HG02840 (cell line): ENCODE measurements around the gene BEX4.
"Not testable (repeated sequence)": the region's sequence is repeated elsewhere in the genome, so short reads cannot be mapped to it uniquely, and the experiment has no call there.

ENCODE experiments used
- ATAC-seq: cut with Tn5 transposase; IDR thresholded peaks from one replicate; pipeline ENCODE4 v1.9.1; 2021; ENCODE audit warnings: mild to moderate bottlenecking, moderate library complexity, moderate number of reproducible peaks; ENCODE audit not compliant: unreplicated experiment, low FRiP score

BEX4 gene

DNA sequence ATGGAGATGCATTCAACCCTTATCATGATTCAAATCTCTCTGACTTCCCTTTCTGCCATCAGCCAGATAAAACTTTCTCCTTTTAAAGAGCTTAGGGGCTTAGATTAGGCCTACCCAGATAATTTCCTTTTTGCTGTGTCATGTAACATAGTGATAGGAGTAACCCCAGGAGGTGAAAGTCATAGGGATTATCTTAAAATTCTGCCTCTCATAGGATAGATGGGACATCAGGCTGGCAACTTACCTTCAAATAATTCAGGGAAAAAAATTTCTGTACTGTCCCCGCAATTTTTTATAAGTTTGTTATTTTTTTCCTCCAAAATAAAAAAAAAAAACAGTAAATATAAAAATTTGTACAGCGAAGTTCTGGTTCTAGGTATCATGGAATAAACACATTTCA lies 20.7 kb downstream of the BEX4 start:
- not testable (repeated sequence) for ATAC-seq

GRCh38 chrX:103236296-103236695 lies 21.4 kb downstream of the BEX4 start:
- no peak for ATAC-seq

DNA sequence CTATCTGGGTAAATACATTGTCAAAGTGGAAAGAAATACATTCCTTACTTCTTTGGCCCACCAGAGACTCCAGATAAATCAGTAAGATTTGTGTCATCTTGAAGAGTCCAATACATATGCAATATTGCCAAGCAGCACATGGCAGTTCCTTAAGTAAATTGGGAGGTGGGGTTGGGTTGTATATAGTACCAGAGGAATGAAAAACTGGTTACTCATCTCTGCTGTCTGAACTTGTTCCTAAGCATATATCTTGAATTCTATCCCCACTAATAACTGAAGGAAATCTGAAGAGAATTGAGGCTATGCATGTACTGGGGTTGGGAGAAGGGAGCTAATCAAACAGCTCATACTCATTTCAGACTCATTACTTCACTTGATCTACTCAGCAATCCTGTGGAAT lies 25.2 kb downstream of the BEX4 start:
- ATAC-seq: no peak

DNA sequence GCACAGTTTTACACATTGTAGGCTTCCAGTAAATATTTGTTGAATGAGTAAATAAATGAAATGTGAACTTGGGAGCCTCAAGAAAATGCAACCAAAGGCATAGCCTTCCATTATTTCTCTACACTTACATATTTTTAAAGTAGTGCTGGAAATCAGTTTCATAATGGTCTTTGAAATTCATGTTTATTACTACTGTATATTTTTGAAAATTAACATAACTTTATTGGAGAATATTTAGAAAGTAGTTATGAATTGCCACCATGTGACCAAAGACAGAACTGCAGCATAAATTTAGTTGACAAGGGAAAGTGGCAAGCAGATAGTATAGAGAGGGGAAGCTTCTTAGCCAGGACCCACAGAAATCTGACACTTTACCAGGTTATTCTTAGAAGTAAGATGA lies 33.6 kb downstream of the BEX4 start:
- no peak for ATAC-seq

- ATAC-seq: no peak
Observed at GRCh38 chrX:103249805-103250204, 34.9 kb downstream of the BEX4 start.

DNA sequence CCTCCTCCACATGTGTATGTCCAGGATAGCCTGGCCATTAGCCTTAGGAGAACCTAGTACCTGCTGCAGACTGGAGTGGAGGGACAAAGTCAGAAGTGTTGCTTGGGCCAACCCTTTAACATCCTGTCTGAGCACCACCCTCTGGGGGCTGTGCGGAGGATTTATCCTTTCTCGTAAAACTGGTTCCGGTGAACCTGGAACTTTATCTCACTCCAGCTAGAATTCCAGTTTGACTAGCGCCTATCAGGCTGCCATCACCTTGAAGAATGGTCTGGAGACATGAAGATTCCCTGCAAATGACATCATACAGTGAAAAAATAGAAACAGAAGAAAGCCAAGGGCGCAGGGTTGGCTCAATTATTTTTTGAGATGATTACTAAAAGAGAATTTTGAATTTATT lies 36.1 kb downstream of the BEX4 start:
- no peak for ATAC-seq

DNA sequence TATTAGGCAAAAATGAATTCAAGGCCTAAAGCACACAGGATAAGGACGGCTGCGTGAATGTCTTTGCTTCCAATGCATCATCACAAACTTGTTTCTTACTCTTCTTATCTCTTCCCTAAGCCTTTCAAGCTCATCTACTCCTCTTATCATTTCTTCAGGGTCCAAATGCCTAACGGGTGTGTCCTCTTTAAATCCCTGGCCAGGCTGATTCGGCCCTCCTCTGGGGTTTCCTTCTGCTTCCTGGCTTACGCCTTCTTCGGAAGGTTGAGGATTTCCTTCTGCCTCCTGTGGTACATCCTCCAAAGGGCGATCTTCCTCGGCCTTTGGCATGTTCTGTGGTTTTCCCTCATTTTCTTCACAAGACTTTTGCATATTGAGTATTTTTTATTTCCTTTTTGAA lies 38.7 kb downstream of the BEX4 start:
- ATAC-seq: no peak

DNA sequence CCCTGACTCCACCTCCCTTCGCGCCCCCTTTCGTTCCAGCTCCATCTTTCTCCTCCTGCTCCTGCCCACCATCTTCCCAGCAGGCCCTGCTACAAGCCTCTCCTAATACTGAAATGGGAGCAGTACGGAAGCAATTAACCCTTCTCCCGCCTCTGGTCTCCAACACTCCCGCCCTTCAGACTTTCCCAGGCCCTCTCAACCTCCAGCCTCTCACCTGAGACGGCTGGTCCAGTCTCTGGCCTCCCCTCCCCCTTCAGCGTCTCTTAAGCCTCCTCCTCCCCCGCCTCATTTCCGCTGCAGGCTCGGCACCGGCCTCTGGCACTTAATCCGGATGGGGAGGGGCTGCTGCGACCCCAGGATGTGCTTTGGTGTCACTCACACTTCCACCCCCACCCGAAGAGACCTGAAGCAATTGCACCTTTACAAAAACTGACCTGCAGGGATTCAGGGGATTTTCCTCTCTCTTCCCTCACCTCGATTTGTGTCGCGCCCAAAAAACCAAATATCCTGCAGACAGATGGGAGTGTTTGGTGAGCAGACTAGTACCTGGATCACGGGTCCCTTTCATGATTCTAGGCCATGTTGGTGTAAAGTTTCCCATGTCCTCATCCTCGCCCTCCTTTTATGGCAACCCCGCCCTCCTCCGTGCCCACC lies 39.4 kb downstream of the BEX4 start:
- ATAC-seq: no peak

- peak; percentile 89 for ATAC-seq
Observed at GRCh38 chrX:103254921-103255493, 40.1 kb downstream of the BEX4 start, which contains the start of gene TCEAL8. TCEAL8 (minus strand) TSS chrX:103255155; CDS start chrX:103253979, 1,176 bp downstream.

DNA sequence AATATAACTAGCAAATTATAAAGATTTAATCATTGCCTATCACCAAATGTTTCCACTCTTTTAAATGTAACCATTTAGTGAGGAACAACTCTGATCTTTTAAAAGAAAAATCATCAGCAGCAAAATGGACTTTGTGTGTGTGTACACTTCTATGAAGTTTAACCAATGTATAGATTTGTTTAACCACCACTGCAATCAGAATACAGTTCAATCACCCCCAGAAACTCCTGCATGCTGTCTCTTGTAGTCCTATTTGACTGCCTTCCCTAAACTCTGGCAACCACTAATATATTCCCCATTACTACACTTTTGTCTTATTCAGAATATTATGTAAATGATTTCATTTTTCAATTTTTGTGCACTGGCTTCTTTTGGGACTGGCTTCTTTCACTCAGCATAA lies 41.7 kb downstream of the BEX4 start:
- ATAC-seq: no peak

DNA sequence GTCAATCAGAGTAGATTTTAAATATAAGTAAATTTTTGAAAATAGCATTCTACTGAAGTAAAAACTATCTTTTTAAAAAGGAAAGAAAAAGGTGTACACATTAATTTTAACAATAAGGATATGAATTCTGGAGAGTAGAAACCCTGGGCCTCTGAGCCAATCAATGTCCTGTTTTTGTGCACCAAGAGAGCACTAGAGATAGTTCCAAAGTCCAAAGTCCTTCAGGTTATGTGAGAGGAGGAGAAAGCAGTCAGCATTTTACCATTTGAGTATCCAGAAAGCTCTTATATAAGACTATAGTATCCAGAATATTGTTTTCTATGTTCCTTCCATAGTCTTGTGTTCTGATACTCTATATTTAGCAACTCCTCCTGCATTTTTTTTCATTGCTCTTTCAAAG lies 43.4 kb downstream of the BEX4 start:
- ATAC-seq: no peak
